CD4-positive, alpha-beta T cell treated with Interferon gamma for 1 hour (primary cell): Measurements from ENCODE around the gene CDC7.

Experiments
- DNase-seq: peaks from one replicate; pipeline ENCODE4 v3.0.0-alpha.2; 2020

CDC7 gene

GRCh38 chr1:91549041-91549735 lies 48.5 kb downstream of the CDC7 start:
- DNase-seq: peak; percentile 27

DNA sequence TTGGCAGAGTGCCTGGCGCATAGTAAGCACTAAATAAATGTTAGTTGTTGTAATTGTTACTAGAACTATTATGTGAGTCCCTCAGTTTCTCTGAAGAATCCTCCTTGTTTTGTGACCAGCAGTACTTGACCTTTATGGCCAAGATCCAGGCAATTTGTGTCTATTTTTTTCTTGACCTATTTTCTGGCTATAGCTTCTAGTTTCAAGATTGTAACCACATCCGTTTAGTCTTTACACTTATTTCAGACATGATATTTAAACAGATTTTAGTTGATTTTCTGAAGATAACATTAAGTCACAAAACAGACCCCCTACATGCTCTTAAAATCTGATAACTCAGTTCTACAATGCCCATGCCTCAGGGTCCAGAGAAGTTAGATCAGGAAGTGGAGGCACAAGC lies 50.3 kb downstream of the CDC7 start:
- no peak for DNase-seq

DNA sequence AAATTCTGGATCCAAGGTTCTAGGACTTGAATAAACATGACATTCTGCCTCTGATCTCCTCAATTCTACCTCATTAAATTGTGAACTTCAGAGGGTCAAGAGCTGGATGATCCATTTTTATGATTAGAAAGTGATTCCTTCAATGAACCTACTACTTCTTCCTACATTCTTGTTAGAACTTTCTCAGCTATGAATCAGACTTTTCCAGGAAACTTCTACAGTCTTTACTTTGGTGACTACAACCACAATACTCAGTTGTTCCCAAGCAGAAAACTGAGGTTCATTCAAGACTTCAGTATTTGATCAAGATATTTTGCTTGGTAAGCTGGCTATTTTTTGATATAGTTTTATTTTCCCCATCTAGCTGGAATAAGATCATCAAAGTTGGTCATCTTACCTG lies 51.4 kb downstream of the CDC7 start:
- no peak for DNase-seq

- DNase-seq: no peak
Observed at GRCh38 chr1:91552596-91552995, 51.9 kb downstream of the CDC7 start.

GRCh38 chr1:91553177-91553591 lies 52.5 kb downstream of the CDC7 start:
- no peak for DNase-seq

DNA sequence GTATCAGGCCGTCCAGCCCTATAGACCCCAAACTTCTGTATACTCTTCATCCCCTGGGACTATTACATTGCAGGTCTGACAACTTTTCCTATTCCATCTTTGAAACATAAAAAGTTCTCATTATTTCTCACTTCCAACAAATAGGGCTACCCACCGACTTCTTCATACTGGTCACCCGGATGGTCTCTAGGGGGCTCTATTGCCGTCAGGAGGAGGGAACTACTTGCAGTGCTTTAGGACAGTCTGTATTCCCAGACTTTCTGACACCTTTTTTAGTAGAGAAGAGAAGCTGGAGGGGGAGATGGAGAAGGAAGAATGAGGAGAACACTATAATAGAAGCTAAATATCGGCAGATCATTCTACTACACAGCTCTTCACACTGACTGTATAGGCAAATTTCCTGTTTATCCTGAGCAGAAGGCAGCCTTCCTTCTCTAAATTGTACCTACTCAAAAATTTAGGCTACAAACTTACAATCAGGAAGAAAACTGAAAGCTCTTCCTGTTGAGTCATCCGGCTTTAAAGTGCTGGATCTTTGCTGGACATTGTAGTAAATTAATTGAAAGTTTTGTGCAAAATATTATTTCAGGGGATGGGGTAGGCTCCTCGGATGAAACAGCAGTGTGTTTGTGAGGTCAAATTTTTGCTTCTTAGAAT lies 54.6 kb downstream of the CDC7 start:
- DNase-seq: no peak

DNA sequence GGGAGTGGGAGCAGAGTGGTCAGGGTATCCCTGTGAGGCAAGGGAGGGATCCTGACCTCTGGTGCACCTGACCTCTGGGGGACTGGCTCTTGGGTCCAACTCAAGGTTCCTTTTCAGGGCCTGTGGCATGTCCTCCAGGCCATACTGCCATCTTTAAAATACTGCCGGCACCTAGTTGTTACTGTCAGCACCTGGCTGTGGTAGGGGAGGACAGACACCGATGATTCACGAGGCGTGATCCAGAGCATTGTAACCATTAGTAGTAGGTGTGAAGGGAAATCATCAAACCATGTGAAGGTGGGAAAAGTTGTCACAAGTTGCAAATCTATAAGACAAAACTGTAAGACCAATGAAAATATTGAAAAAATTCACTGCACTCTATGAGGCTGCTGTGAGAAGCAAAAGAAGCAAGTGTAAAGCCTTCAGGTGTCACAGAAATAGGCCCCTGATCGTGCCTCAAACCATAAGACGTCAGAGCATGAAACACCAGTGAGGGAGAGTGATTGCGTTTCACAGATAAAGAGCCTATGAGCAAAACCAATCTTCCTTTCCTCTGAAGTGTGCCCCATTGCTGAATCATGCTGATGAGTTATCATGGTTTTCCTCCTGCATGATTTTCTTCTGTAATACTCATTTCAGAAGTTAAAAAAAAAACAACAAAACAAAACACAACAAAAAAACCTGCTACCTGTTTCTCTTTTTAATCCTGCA lies 55.3 kb downstream of the CDC7 start:
- DNase-seq: peak; percentile 64

- no peak for DNase-seq
Observed at GRCh38 chr1:91556556-91556955, 55.9 kb downstream of the CDC7 start.

GRCh38 chr1:91557039-91557690 lies 56.5 kb downstream of the CDC7 start:
- DNase-seq: no peak

DNA sequence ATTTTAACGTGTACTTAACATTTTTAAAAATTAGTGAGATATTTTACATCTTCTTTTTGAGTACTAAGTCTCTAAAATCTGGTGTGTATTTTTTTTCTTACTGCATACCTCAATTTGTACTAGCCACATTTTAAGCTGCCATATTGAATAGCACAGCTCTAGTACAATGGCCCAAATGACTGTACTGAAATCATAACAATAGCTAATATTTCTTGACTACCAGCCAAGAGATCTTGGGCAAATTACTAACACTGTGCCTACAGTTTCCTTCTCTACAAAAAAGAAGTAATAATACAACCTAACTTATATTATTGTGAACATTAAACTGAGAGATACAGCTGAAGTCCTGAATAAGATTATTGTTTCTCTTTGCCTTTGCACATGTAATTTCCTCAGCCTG lies 57.2 kb downstream of the CDC7 start:
- DNase-seq: no peak

DNA sequence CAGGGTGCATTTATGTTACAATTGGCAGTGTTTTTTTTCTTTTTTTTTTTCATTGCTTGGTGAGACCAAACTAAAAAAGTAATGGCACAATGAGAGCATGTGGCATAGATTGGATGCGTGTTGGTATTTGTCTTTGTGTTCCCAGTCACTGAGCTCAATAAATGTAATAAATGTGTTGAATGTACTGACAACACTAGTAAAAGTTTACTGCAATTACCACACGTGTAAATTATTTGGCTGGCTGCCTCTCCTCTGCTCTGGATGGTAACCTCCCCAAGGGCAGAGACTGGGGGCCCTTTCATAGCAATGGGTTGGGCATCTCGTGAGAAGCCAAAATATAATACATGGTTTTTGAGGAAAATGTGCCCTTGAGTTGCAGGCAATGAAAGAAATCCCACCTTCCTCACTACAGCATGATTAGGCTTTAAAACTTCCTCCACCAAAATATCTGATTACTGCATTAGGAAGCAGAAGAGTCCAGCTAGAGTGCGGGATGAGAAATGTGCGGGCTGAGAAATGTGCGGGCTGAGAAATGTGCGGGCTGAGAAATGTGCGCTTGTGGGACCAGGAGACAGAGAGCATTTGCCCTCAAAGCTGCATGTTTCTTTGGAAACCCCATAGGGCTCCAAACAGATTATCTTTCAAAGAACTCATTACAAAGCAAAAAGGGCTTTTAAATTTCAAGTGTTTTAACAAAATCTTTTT lies 58.5 kb downstream of the CDC7 start:
- DNase-seq: no peak

- DNase-seq: no peak
Observed at GRCh38 chr1:91559838-91560565, 59.4 kb downstream of the CDC7 start.

GRCh38 chr1:91564888-91565701 lies 64.4 kb downstream of the CDC7 start:
- no peak for DNase-seq

DNA sequence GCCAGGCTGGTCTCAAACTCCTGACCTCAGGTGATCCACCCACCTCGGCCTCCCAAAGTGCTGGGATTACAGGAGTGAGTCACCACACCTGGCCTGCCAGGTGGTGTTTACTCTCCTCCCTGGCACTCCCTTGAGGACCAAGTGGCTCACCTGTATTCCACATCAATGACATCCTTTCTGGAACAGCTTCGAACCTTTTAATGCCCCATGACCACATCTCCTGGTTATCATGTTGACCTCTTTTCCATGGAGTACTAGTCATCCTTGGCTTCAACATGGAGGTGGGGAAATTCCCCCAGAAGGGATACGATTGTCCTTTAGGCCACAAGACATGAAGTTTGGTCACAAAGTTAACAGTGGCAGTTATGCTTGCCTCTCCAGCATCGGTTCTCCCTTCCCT lies 66.9 kb downstream of the CDC7 start:
- DNase-seq: no peak

DNA sequence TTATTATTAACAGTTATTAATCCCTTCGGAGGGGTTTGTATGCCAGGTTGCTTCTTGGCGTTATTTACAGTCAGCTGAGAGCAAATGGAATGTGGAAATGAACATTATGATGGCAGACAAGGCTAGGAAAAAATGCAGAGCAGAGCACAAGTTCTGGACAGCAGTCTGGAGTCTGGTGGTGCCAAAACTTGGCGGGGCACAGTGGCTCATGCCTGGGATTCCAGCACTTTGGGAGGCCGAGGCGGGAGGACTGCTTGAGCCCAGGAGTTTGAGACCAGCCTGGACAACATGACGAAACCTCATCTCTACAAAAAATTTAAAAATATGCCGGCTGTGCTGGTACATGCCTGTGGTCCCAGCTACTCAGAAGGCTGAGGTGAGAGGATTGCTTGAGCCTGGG lies 67.6 kb downstream of the CDC7 start:
- no peak for DNase-seq

GRCh38 chr1:91569411-91570119 lies 68.9 kb downstream of the CDC7 start:
- DNase-seq: peak; percentile 34

GRCh38 chr1:91570120-91570448 lies 69.4 kb downstream of the CDC7 start:
- no peak for DNase-seq

DNA sequence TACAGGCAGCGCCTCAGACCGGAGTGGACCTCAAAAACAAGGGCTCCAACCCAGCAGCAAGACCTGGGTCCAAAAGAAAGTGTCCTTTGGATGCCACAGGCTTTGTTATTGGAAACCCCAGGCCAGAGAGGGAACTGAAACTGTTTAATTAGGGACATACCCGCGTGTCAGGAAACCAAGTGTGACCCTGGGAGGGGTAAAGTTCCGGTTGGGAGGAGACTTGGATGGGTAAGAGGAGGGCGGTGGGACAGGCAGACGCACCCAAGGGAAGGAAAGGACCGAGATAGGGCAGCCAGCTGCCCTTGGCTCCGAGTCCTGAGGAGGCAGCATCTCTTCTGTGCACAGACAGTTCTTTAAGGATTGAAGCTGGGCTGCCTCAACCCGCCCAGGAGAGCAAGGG lies 71.4 kb downstream of the CDC7 start:
- peak; percentile 59 for DNase-seq
